GM23338 (cell line): ENCODE measurements around the gene AZU1. TPM values are rescaled to one million over a fixed set of nuclear protein-coding genes. Genes with fewer than 3 reads are reported as not detected.

Source experiments
- ATAC-seq: fragments of 200-7000 bp; cut with Tn5 transposase; 3 replicates; pipeline ENCODE4 v1.9.1; 2020
- DNase-seq: peaks from one replicate; pipeline ENCODE4 v3.0.0-alpha.2; 2015; ENCODE audit warnings: low spot score
- H2AFZ ChIP-seq: fragments of 200-600 bp; sonication (generic); 2 replicates; pipeline ENCODE4 v1.8.0; 2016; ENCODE audit warnings: antibody characterized with exemption, mild to moderate bottlenecking, moderate library complexity
- H3F3A ChIP-seq: fragments of 200-600 bp; sonication (generic); replicated peaks from 2 replicates; pipeline ENCODE4 v1.8.0; 2017; ENCODE audit warnings: antibody characterized with exemption, mixed run types, low read depth
- H3K27ac ChIP-seq: fragments of 200-600 bp; sonication (generic); 2 replicates; pipeline ENCODE4 v1.6.1; 2016; ENCODE audit warnings: low read depth
- H3K27me3 ChIP-seq: fragments of 200-600 bp; sonication (generic); 2 replicates; pipeline ENCODE4 v1.8.0; 2016; ENCODE audit warnings: mild to moderate bottlenecking, mixed run types, moderate library complexity; ENCODE audit not compliant: insufficient read depth
- H3K36me3 ChIP-seq: fragments of 200-600 bp; sonication (generic); 2 replicates; pipeline ENCODE4 v1.8.0; 2016; ENCODE audit warnings: mild to moderate bottlenecking; ENCODE audit not compliant: insufficient read depth
- H3K4me1 ChIP-seq: fragments of 200-600 bp; sonication (generic); 2 replicates; pipeline ENCODE4 v1.8.0; 2016; ENCODE audit warnings: mild to moderate bottlenecking, moderate library complexity; ENCODE audit not compliant: insufficient read depth
- H3K4me2 ChIP-seq: fragments of 200-600 bp; sonication (generic); 2 replicates; pipeline ENCODE4 v1.7.1; 2017; ENCODE audit warnings: mixed run types
- H3K4me3 ChIP-seq: fragments of 200-600 bp; sonication (generic); 2 replicates; pipeline ENCODE4 v1.6.1; 2016; ENCODE audit warnings: mixed run types
- H3K79me2 ChIP-seq: fragments of 200-600 bp; sonication (generic); replicated peaks from 2 replicates; pipeline ENCODE4 v1.8.0; 2017; ENCODE audit warnings: mild to moderate bottlenecking; ENCODE audit not compliant: insufficient read depth
- H3K9me2 ChIP-seq: fragments of 200-600 bp; sonication (generic); 2 replicates; pipeline ENCODE4 v1.8.0; 2017; ENCODE audit not compliant: insufficient read depth
- H4K20me1 ChIP-seq: fragments of 200-600 bp; sonication (generic); replicated peaks from 2 replicates; pipeline ENCODE4 v1.8.0; 2017; ENCODE audit warnings: mild to moderate bottlenecking; ENCODE audit not compliant: insufficient read depth
- H3K27ac Mint-ChIP-seq: 2 replicates; pipeline ENCODE4 v1.8.0; 2020; ENCODE audit warnings: inconsistent platforms, mild to moderate bottlenecking, moderate library complexity, mixed read lengths
- H3K27me3 Mint-ChIP-seq: 3 replicates; pipeline ENCODE4 v1.8.0; 2022; ENCODE audit warnings: low read depth, mild to moderate bottlenecking, moderate library complexity, mixed read lengths, inconsistent platforms; ENCODE audit not compliant: insufficient read depth, poor library complexity
- H3K36me3 Mint-ChIP-seq: 3 replicates; pipeline ENCODE4 v1.8.0; 2021; ENCODE audit warnings: low read depth, mild to moderate bottlenecking, inconsistent platforms, moderate library complexity, mixed read lengths
- H3K4me1 Mint-ChIP-seq: 3 replicates; pipeline ENCODE4 v1.8.0; 2020; ENCODE audit warnings: mild to moderate bottlenecking, inconsistent platforms, mixed read lengths
- H3K4me3 Mint-ChIP-seq: 3 replicates; pipeline ENCODE4 v1.8.0; 2021; ENCODE audit warnings: moderate library complexity, mild to moderate bottlenecking, inconsistent platforms, mixed read lengths
- H3K9me3 Mint-ChIP-seq: 3 replicates; pipeline ENCODE4 v1.8.0; 2020; ENCODE audit warnings: moderate library complexity, mild to moderate bottlenecking, inconsistent platforms, mixed read lengths
- CTCF ChIP-seq, 2 experiments: fragments of 200-600 bp in 1 of 2; sonication (generic) in 1 of 2; conservative IDR thresholded peaks; 2 replicates each; pipeline versions ENCODE4 v1.5.1 to v1.6.1; 2016 to 2017; ENCODE audit warnings: antibody characterized with exemption in 2 of 2, low read depth in 2 of 2, mild to moderate bottlenecking in 2 of 2, moderate library complexity in 1 of 2
- EZH2phosphoT487 ChIP-seq: fragments of 200-600 bp; sonication (generic); IDR thresholded peaks from one replicate; pipeline ENCODE4 v1.8.1; 2018; ENCODE audit warnings: antibody characterized with exemption; ENCODE audit not compliant: unreplicated experiment
- JUNB ChIP-seq: IDR thresholded peaks from one replicate; pipeline ENCODE4 v1.6.1; 2016; ENCODE audit warnings: antibody characterized with exemption; ENCODE audit not compliant: unreplicated experiment
- REST ChIP-seq: IDR thresholded peaks from one replicate; pipeline ENCODE4 v1.6.1; 2018; ENCODE audit warnings: antibody characterized with exemption; ENCODE audit not compliant: unreplicated experiment
- STAT1 ChIP-seq: IDR thresholded peaks from one replicate; pipeline ENCODE4 v1.6.1; 2016; ENCODE audit warnings: antibody characterized with exemption; ENCODE audit not compliant: unreplicated experiment
- ZNF114 ChIP-seq: fragments of 250-450 bp; sonication (Bioruptor Pico); IDR thresholded peaks from 2 replicates; pipeline ENCODE4 v1.5.0; 2020; ENCODE audit warnings: mild to moderate bottlenecking, moderate library complexity
- ZNF462 ChIP-seq: fragments of 250-450 bp; sonication (Bioruptor Pico); IDR thresholded peaks from 2 replicates; pipeline ENCODE4 v1.5.0; 2020; ENCODE audit warnings: mild to moderate bottlenecking, moderate library complexity
- polyA plus RNA-seq: library from polyadenylated mRNA; unstranded; fragments of >200 nt; fragmentation: Nextera tagmentation; extraction: Ambion mirVana; gene quantifications from 2 replicates; pipeline ENCODE4 v1.2.1, GENCODE V29; 2016
- total RNA-seq: library from RNA; depleted of rRNA; stranded (reverse); fragments of >200 nt; shearing (Covaris generic); gene quantifications from 2 replicates; pipeline ENCODE4 v1.2.3, GENCODE V29; 2014

The AZU1 gene
- total and polyA plus RNA-seq, 2 experiments from 2014 or later: 0.78 to 1.4 TPM

GRCh38 chr19:810077-810855, 17.4 kb upstream of the AZU1 start:
- no peak overlapping the region for H3K4me3 ChIP-seq
- DNase-seq: peak; percentile 21

More at GRCh38 chr19:810077-810855, 17.4 kb upstream of the AZU1 start:
- H3K4me3 Mint-ChIP-seq: no peak overlapping the region
- ATAC-seq: no peak
- H3K9me2 ChIP-seq: no peaks in the 10 kb centered on the region
- peaks cover 66% of the 10 kb centered on the region for H3K36me3 Mint-ChIP-seq
- H3K36me3 ChIP-seq: peaks cover 41% of the 10 kb centered on the region
- H4K20me1 ChIP-seq: peaks cover 41% of the 10 kb centered on the region
- H3K27ac ChIP-seq: peak overlapping the region; percentile 22
- peaks cover 29% of the 10 kb centered on the region for H3K79me2 ChIP-seq
- no peaks in the 10 kb centered on the region; the same call in 1 of the 2 replicates for H3K4me1 ChIP-seq
- H3K27ac Mint-ChIP-seq: no peak overlapping the region
- H3K4me1 Mint-ChIP-seq: peaks cover 9% of the 10 kb centered on the region; the same call in 2 of the 3 replicates
- H3K9me3 Mint-ChIP-seq: no peaks in the 10 kb centered on the region; the same call in 2 of the 3 replicates
- peaks cover 60% of the 10 kb centered on the region for H3F3A ChIP-seq
- H3K27me3 Mint-ChIP-seq: peaks cover 36% of the 10 kb centered on the region
- H2AFZ ChIP-seq: no peak overlapping the region
- no peak overlapping the region for H3K4me2 ChIP-seq
- TF ChIP-seq ZNF114 (CRISPR knock-in tag): no peak
- no peak for TF ChIP-seq ZNF462
- TF ChIP-seq EZH2phosphoT487: no peak
- TF ChIP-seq CTCF (conservative IDR thresholded peaks at IDR 0.05; ENCODE audit: low read depth in 2 of 2): no peak
- TF ChIP-seq STAT1: no peak
- no peak for TF ChIP-seq REST
- no peak for TF ChIP-seq JUNB
- H3K27me3 ChIP-seq: no peaks in the 10 kb centered on the region
